Activated CD4-positive, alpha-beta T cell treated with anti-CD3 and anti-CD28 coated beads, Interleukin-2, amount 10 ng/mL, durations not matched to agents 7 days and 5 days (primary cell): ENCODE measurements around the gene RAP1GAP2. TPM values are rescaled to one million over a fixed set of nuclear protein-coding genes. Genes with fewer than 3 reads are reported as not detected.
"Not testable (repeated sequence)": the region's sequence is repeated elsewhere in the genome, so short reads cannot be mapped to it uniquely, and the experiment has no call there.

Source experiments
- CTCF ChIA-PET: fragments of 350-600 bp; sonication (Branson Sonifier 250); formaldehyde crosslinking; loops from one replicate; lab custom pipeline; 2021; ENCODE audit warnings: antibody characterized with exemption; lab: Charles Lee
- POLR2A ChIA-PET: fragments of 350-600 bp; sonication (Branson Sonifier 250); formaldehyde crosslinking; loops from one replicate; lab custom pipeline; 2021; ENCODE audit warnings: antibody characterized with exemption; lab: Charles Lee
- DNase-seq: peaks from one replicate; pipeline ENCODE4 v3.0.0-alpha.2; 2020
- H3K27ac Mint-ChIP-seq: one replicate; pipeline ENCODE4 v1.8.0; 2021; ENCODE audit warnings: mild to moderate bottlenecking, moderate library complexity, mixed read lengths
- H3K27me3 Mint-ChIP-seq: one replicate; pipeline ENCODE4 v1.8.0; 2021; ENCODE audit warnings: mixed read lengths
- H3K36me3 Mint-ChIP-seq: one replicate; pipeline ENCODE4 v1.8.0; 2021; ENCODE audit warnings: low read depth, mixed read lengths
- H3K4me1 Mint-ChIP-seq: one replicate; pipeline ENCODE4 v1.8.0; 2021; ENCODE audit warnings: mixed read lengths
- H3K4me3 Mint-ChIP-seq: one replicate; pipeline ENCODE4 v1.8.0; 2021; ENCODE audit warnings: mild to moderate bottlenecking, moderate library complexity, mixed read lengths
- H3K9me3 Mint-ChIP-seq: one replicate; pipeline ENCODE4 v1.8.0; 2021; ENCODE audit warnings: mixed read lengths
- microRNA-seq: library from miRNA; unstranded; fragments of <30 nt; microRNA quantifications from one replicate; pipeline ENCODE4 v1.2.0, GENCODE V29; 2021; ENCODE audit warnings: borderline microRNAs expressed, borderline replicate concordance
- total RNA-seq, 2 experiments: library from RNA; stranded (reverse); gene quantifications; one replicate each; pipeline ENCODE4 v1.2.3, GENCODE V29; 2021

The RAP1GAP2 gene
- total RNA-seq, 2 experiments from 2014 or later: 27.8 to 37.3 TPM

GRCh38 chr17:3049705-3050295 is 253.6 kb downstream of the RAP1GAP2 start:
- Mint-ChIP-seq H3K27ac (peak overlapping the region; percentile 92), H3K36me3 (no peaks in the 10 kb centered on the region), H3K4me1 (peaks cover 17% of the 10 kb centered on the region), H3K9me3 (no peaks in the 10 kb centered on the region), H3K4me3 (peak overlapping the region; percentile 89), H3K27me3 (no peaks in the 10 kb centered on the region)
- DNase-seq: no peak
- POLR2A ChIA-PET: no interaction called here
- CTCF ChIA-PET: interaction anchor here (1.1 to 1.5 kb wide), 3 partner anchors 10 to 594 kb away, joined by 3 to 4 read pairs (median 3); no protein-coding TSS in a partner anchor

DNA sequence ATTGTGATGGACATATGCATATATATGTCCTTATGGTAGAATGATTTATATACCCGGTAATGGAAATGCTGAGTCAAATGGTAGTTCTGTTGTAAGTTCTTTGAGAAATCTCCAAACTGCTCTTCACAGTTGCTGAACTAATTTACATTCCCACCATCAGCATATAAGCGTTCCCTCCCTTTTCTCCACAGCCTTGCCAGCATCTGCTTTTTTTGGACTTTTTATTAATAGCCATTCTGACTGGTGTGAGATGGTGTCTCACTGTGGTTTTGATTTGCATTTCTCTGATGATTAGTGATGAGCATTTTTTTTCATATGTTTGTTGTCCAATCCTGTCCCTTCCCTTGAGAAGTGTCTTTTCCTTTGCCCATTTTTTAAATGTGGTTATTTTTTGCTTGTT is 258.6 kb downstream of the RAP1GAP2 start:
- H3K9me3 Mint-ChIP-seq, H3K4me3 Mint-ChIP-seq, H3K4me1 Mint-ChIP-seq, H3K36me3 Mint-ChIP-seq, DNase-seq, CTCF ChIA-PET, POLR2A ChIA-PET, H3K27me3 Mint-ChIP-seq, H3K27ac Mint-ChIP-seq: not testable (repeated sequence)

DNA sequence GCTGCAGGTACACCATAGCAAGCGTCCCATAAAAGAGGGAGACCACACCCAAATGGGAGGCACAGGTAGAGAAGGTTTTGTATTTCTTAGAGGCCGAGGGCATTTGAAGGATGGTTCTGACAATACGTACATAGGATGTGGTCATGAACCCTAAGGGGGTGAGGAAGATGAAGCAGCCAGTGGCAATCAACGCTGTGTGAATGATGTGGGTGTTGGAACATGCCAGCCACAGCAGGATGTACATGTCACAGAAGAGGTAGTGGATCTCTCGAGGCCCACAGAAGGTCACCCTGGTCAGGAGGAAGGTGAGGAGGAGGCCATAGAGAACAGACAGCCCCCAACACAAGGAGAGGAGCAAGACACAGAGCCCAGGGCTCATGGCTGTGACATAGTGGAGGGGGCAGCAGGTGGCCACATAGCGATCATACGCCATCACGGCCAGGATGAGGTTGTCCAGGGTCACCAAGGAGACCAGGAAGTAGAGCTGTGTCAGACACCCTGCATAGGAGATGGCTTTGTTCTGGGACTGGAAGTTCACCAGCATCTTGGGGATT is 266.7 kb downstream of the RAP1GAP2 start:
- POLR2A ChIA-PET, H3K36me3 Mint-ChIP-seq, H3K27ac Mint-ChIP-seq, CTCF ChIA-PET, H3K4me3 Mint-ChIP-seq, H3K9me3 Mint-ChIP-seq, H3K27me3 Mint-ChIP-seq, DNase-seq, H3K4me1 Mint-ChIP-seq: not testable (repeated sequence)

DNA sequence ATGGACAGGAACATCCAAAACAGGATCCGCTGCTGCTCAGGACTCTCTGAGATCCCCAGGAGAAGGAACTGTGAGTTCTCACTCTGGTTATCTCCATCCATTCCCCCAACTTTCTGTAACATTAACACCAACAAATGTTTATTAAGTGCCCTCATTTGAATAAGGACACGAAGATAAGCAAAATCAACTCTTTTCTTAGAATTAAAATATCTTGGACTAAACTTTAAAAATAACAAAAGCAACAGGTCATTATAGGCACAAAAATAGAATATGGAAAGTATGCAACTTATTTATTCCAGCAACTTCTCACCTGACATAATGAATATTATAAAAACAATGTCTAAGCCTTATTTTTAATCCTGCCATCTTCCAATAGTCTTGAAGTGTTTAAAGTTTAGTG is 267.3 kb downstream of the RAP1GAP2 start, which contains the start of gene OR1D5:
TSS of gene OR1D5 (minus strand) at position 101 of the 400 bp plus-strand sequence. CDS start at position 101, 0 bp downstream.
- POLR2A ChIA-PET, DNase-seq, H3K9me3 Mint-ChIP-seq, CTCF ChIA-PET, H3K36me3 Mint-ChIP-seq, H3K4me3 Mint-ChIP-seq, H3K27me3 Mint-ChIP-seq, H3K27ac Mint-ChIP-seq, H3K4me1 Mint-ChIP-seq: not testable (repeated sequence)

DNA sequence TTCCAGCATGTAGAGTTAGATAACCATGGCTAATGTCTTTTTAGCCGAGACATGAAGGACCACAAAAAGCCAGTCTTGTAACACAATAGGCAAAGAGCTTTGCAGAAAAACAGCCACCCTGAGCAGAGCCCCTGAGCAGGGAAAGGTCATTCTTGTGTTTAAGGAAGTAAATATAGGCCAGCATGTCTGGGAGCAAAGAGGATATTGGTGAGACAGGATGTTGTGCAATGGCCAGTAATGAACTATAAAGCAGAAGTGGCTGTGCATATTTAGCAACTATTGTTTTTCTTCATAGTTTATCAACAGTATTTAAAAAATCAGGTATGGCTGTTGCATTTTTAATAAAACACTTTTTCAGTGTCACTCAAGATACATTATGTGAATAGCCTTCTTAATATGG is 269.0 kb downstream of the RAP1GAP2 start:
- POLR2A ChIA-PET, H3K36me3 Mint-ChIP-seq, CTCF ChIA-PET, H3K27ac Mint-ChIP-seq, H3K4me3 Mint-ChIP-seq, H3K4me1 Mint-ChIP-seq, H3K9me3 Mint-ChIP-seq, DNase-seq, H3K27me3 Mint-ChIP-seq: not testable (repeated sequence)

DNA sequence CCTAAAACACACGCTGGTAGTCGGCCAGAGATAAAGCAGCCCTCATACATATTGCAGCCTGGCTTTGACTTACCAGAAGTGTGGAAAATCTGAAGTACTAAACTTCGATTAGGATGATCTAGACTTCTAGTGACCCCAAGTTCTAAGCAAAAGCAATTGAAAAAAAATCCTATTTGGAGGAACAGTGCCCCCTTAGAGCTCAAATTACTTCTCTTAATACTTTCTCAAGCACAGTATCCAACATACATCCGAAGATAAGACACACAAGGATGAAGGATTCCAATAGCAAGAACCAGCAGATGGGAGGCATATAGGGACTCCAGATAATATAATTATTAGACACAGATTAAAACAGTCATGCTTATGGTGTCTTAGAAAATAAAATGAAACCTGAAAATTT is 277.6 kb downstream of the RAP1GAP2 start:
- DNase-seq, H3K27me3 Mint-ChIP-seq, H3K27ac Mint-ChIP-seq, CTCF ChIA-PET, H3K4me1 Mint-ChIP-seq, POLR2A ChIA-PET, H3K36me3 Mint-ChIP-seq, H3K9me3 Mint-ChIP-seq, H3K4me3 Mint-ChIP-seq: not testable (repeated sequence)

Small RNAs within 50 kb of the gene (microRNA-seq; reads per million reads assigned to microRNA genes)
- gene MIR1253: not detected

Other genes with a start within 250 kb of the RAP1GAP2 start
- gene PAFAH1B1, start 202.8 kb upstream of the RAP1GAP2 start, total RNA-seq: 100 to 1,000 TPM; 165 to 169 TPM
- 10 to 100 TPM; 44.8 to 55.9 TPM for gene CLUH, start 84.7 kb upstream of the RAP1GAP2 start, total RNA-seq
- under 1 TPM in 1 of 2 experiments, not detected in 1; 0.08 TPM for gene CCDC92B, start 46.8 kb upstream of the RAP1GAP2 start, total RNA-seq